Measurements from ENCODE around the gene SNTG2. TPM values are rescaled to one million over a fixed set of nuclear protein-coding genes. Genes with fewer than 3 reads are reported as not detected.

Gene SNTG2
- total RNA-seq, 1 donor from 2014 or later = 23.2 TPM

- no peak overlapping the region for H3K4me3 Mint-ChIP-seq (ENCODE audit: unreplicated experiment)
- H3K4me1 Mint-ChIP-seq (ENCODE audit: unreplicated experiment) = peaks cover 3% of the 10 kb centered on the region
- H3K27ac Mint-ChIP-seq (ENCODE audit: unreplicated experiment) = no peak overlapping the region
- H3K9me3 Mint-ChIP-seq (ENCODE audit: unreplicated experiment) = no peaks in the 10 kb centered on the region
- H3K36me3 Mint-ChIP-seq (ENCODE audit: low read depth, unreplicated experiment) = no peaks in the 10 kb centered on the region
- DNase-seq (ENCODE audit: low spot score) = no peak
- H3K27me3 Mint-ChIP-seq (ENCODE audit: unreplicated experiment) = no peaks in the 10 kb centered on the region
- TF ChIP-seq CTCF (IDR thresholded peaks at IDR 0.05; ENCODE audit: unreplicated experiment) = no peak
These were observed 288.0 kb downstream of the SNTG2 start for GRCh38 chr2:1238598-1239138.

GRCh38 chr2:1245193-1245592 lies 294.5 kb downstream of the SNTG2 start:
- no peaks in the 10 kb centered on the region for H3K9me3 Mint-ChIP-seq (ENCODE audit: unreplicated experiment)
- DNase-seq (ENCODE audit: low spot score) = no peak
- no peak for TF ChIP-seq CTCF (IDR thresholded peaks at IDR 0.05; ENCODE audit: unreplicated experiment)
- no peaks in the 10 kb centered on the region for H3K27me3 Mint-ChIP-seq (ENCODE audit: unreplicated experiment)
- no peaks in the 10 kb centered on the region for H3K36me3 Mint-ChIP-seq (ENCODE audit: low read depth, unreplicated experiment)
- no peak overlapping the region for H3K27ac Mint-ChIP-seq (ENCODE audit: unreplicated experiment)
- no peak overlapping the region for H3K4me3 Mint-ChIP-seq (ENCODE audit: unreplicated experiment)
- peaks cover 5% of the 10 kb centered on the region for H3K4me1 Mint-ChIP-seq (ENCODE audit: unreplicated experiment)

GRCh38 chr2:1246239-1246638 lies 295.6 kb downstream of the SNTG2 start:
- H3K27me3 Mint-ChIP-seq (ENCODE audit: unreplicated experiment) = no peaks in the 10 kb centered on the region
- H3K36me3 Mint-ChIP-seq (ENCODE audit: low read depth, unreplicated experiment) = no peaks in the 10 kb centered on the region
- no peak overlapping the region for H3K27ac Mint-ChIP-seq (ENCODE audit: unreplicated experiment)
- H3K9me3 Mint-ChIP-seq (ENCODE audit: unreplicated experiment) = no peaks in the 10 kb centered on the region
- no peak overlapping the region for H3K4me3 Mint-ChIP-seq (ENCODE audit: unreplicated experiment)
- peaks cover 12% of the 10 kb centered on the region for H3K4me1 Mint-ChIP-seq (ENCODE audit: unreplicated experiment)
- TF ChIP-seq CTCF (IDR thresholded peaks at IDR 0.05; ENCODE audit: unreplicated experiment) = no peak
- DNase-seq (ENCODE audit: low spot score) = no peak

GRCh38 chr2:1246991-1247390 lies 296.3 kb downstream of the SNTG2 start:
- Mint-ChIP-seq H3K27ac (ENCODE audit: unreplicated experiment) (no peak overlapping the region), H3K36me3 (ENCODE audit: low read depth, unreplicated experiment) (no peaks in the 10 kb centered on the region)

More at GRCh38 chr2:1246991-1247390, 296.3 kb downstream of the SNTG2 start:
- H3K27me3 Mint-ChIP-seq (ENCODE audit: unreplicated experiment) = no peaks in the 10 kb centered on the region
- no peaks in the 10 kb centered on the region for H3K9me3 Mint-ChIP-seq (ENCODE audit: unreplicated experiment)
- no peak overlapping the region for H3K4me3 Mint-ChIP-seq (ENCODE audit: unreplicated experiment)
- no peak for TF ChIP-seq CTCF (IDR thresholded peaks at IDR 0.05; ENCODE audit: unreplicated experiment)
- H3K4me1 Mint-ChIP-seq (ENCODE audit: unreplicated experiment) = peaks cover 12% of the 10 kb centered on the region
- DNase-seq (ENCODE audit: low spot score) = no peak

Data from endothelial cell (in vitro differentiated cells).